K562 (cell line): ENCODE data around the gene NME4. TPM values are rescaled to one million over a fixed set of nuclear protein-coding genes. Genes with fewer than 3 reads are reported as not detected.
"Not testable (repeated sequence)": the region's sequence is repeated elsewhere in the genome, so short reads cannot be mapped to it uniquely, and the experiment has no call there.

Experiments
- ATAC-seq: fragments of 200-7000 bp; cut with Tn5 transposase; 3 replicates; pipeline ENCODE4 v1.9.1; 2020; ENCODE audit warnings: moderate library complexity
- BruUV-seq: library from RNA; stranded (reverse); fragments of 400-500 nt; replicated peaks from 2 replicates; lab custom pipeline; 2021; lab: Mats Ljungman, UMichigan
- CTCF ChIA-PET: fragments of 300-600 bp; formaldehyde crosslinking; extraction: SDS; loops from one replicate; lab custom pipeline; 2021; ENCODE audit warnings: low intra/inter-chr PET ratio; lab: Yijun Ruan, JAX
- POLR2A ChIA-PET: fragments of 300-600, 350-650 bp; sonication (Branson Sonifier 250); formaldehyde crosslinking; extraction: SDS; loops from one replicate; lab custom pipeline; 2021; ENCODE audit warnings: antibody characterized with exemption, inconsistent platforms; lab: Yijun Ruan, JAX
- DNase-seq, 4 experiments: peaks; one replicate each; pipeline versions ENCODE4 v3.0.0 to v3.0.0-alpha.2; 2011 to 2018; ENCODE audit warnings: low spot score in 3 of 4, mixed read lengths in 3 of 4; ENCODE audit errors: extremely low read depth in 1 of 4
- FAIRE-seq: peaks from 2 replicates; lab custom pipeline; 2011; peaks lifted over from hg19 to GRCh38; lab: Jason Lieb, UNC
- H2AFZ ChIP-seq: 2 replicates; pipeline ENCODE4 v1.6.0; 2011; ENCODE audit warnings: low read depth, low read length, control low read depth, inconsistent platforms
- H3K27ac ChIP-seq: fragments of 200-600 bp; 3 replicates; pipeline ENCODE4 v1.8.0; 2011; ENCODE audit warnings: low read depth, mild to moderate bottlenecking, control low read depth, inconsistent platforms, low read length, moderate library complexity, mixed read lengths; ENCODE audit errors: extremely low read depth
- H3K27me3 ChIP-seq, 2 experiments: fragments of 300-600 bp in 1 of 2; 2 replicates in 1 of 2; 3 replicates in 1 of 2; pipeline versions ENCODE4 v1.6.0 to v1.8.0; 2011; ENCODE audit warnings: inconsistent platforms in 2 of 2, low read length in 2 of 2, mild to moderate bottlenecking in 1 of 2, mixed read lengths in 1 of 2, moderate library complexity in 1 of 2; ENCODE audit not compliant: control insufficient read depth in 2 of 2, insufficient read depth in 2 of 2
- H3K36me3 ChIP-seq: fragments of 300-600 bp; 3 replicates; pipeline ENCODE4 v1.8.0; 2011; ENCODE audit warnings: mild to moderate bottlenecking, low read length, inconsistent platforms; ENCODE audit not compliant: control insufficient read depth, insufficient read depth
- H3K4me1 ChIP-seq, 2 experiments: fragments of 200-600 bp in 1 of 2; replicated peaks in 1 of 2; 2 replicates in 1 of 2; 3 replicates in 1 of 2; pipeline versions ENCODE4 v1.5.1 to v1.8.0; 2011; ENCODE audit warnings: inconsistent platforms in 2 of 2, low read length in 2 of 2, mild to moderate bottlenecking in 1 of 2, mixed read lengths in 1 of 2, moderate library complexity in 1 of 2; ENCODE audit not compliant: control insufficient read depth in 2 of 2, insufficient read depth in 2 of 2
- H3K4me2 ChIP-seq: 2 replicates; pipeline ENCODE4 v1.6.1; 2011; ENCODE audit warnings: low read length, control low read depth, inconsistent platforms, mixed read lengths; ENCODE audit not compliant: insufficient read depth
- H3K4me3 ChIP-seq: fragments of 200-600 bp; sonication (generic), shearing (Covaris generic); 2 replicates; pipeline ENCODE4 v1.5.1; 2016; ENCODE audit warnings: control low read depth, inconsistent platforms
- H3K79me2 ChIP-seq: fragments of 200-600 bp; 3 replicates; pipeline ENCODE4 v1.8.0; 2011; ENCODE audit warnings: low read length, inconsistent platforms; ENCODE audit not compliant: control insufficient read depth, insufficient read depth
- H3K9ac ChIP-seq, 2 experiments: 2 replicates each; pipeline versions ENCODE4 v1.6.0 to v1.6.1; 2011; ENCODE audit warnings: low read depth in 2 of 2, low read length in 2 of 2, control low read depth in 1 of 2, inconsistent platforms in 1 of 2, mild to moderate bottlenecking in 1 of 2, mixed read lengths in 1 of 2; ENCODE audit not compliant: insufficient read depth in 1 of 2
- H3K9me1 ChIP-seq: one replicate; pipeline ENCODE4 v1.6.0; 2011; ENCODE audit warnings: inconsistent platforms, mild to moderate bottlenecking, low read length, moderate library complexity; ENCODE audit not compliant: control insufficient read depth, insufficient read depth
- H3K9me3 ChIP-seq: replicated peaks from 2 replicates; pipeline ENCODE4 v1.5.1; 2011; ENCODE audit warnings: low read depth, low read length, inconsistent platforms; ENCODE audit not compliant: control insufficient read depth, insufficient read depth
- H4K20me1 ChIP-seq: replicated peaks from 2 replicates; pipeline ENCODE4 v1.6.1; 2011; ENCODE audit warnings: low read length, inconsistent platforms, mixed read lengths; ENCODE audit not compliant: control insufficient read depth, insufficient read depth
- E2F5 ChIP-seq: sonication (generic); formaldehyde crosslinking; IDR thresholded peaks from 2 replicates; pipeline ENCODE4 v1.8.0; 2022; ENCODE audit warnings: mild to moderate bottlenecking, missing genetic modification reagents
- HNRNPL ChIP-seq: fragments of 200-400 bp; formaldehyde crosslinking; IDR thresholded peaks from 2 replicates; pipeline ENCODE4 v1.6.1; 2017; ENCODE audit warnings: low read depth, mild to moderate bottlenecking, low read length
- RBFOX2 ChIP-seq: fragments of 200-400 bp; formaldehyde crosslinking; IDR thresholded peaks from 2 replicates; pipeline ENCODE4 v1.6.1; 2017; ENCODE audit warnings: low read depth, mild to moderate bottlenecking, low read length, moderate library complexity
- ZBTB7A ChIP-seq: IDR thresholded peaks from 2 replicates; pipeline ENCODE4 v1.6.1; 2011; ENCODE audit warnings: low read depth, mild to moderate bottlenecking, low read length, moderate library complexity, borderline replicate concordance; ENCODE audit not compliant: control insufficient read depth
- WGBS: fragments of 100-300 bp; shearing (Covaris generic); methylation state at CpG from one replicate; pipeline ENCODE4 v1.1.6; 2016; ENCODE audit warnings: low coverage, mixed read lengths; ENCODE audit not compliant: insufficient coverage; ENCODE audit errors: missing lambda C conversion rate; 5-methylcytosine and 5-hydroxymethylcytosine counted together
- in situ Hi-C: fragments of 300-500 bp; cut with MboI; formaldehyde crosslinking; loops from 4 replicates; pipeline ENCODE4 v1.15.0; 2018; ENCODE audit warnings: inconsistent platforms, mixed read lengths
- intact Hi-C: fragments of 100-400 bp; cut with micrococcal nuclease; formaldehyde crosslinking; loops from 2 replicates; pipeline ENCODE4 v1.14.2; 2022
- polyA plus RNA-seq, 8 experiments: library from polyadenylated mRNA; depleted of rRNA in 4 of 8; stranded (reverse) in 5 of 8; unstranded in 3 of 8; fragments of >200 nt; fragmentation: Nextera tagmentation in 2 of 8; fragmentation: Illumina TruSeq in 1 of 8; extraction: Ambion mirVana in 2 of 8; extraction: Trizol in 1 of 8; gene quantifications; 2 replicates each; pipeline versions ENCODE4 v1.2.1 to v1.2.3, GENCODE V29; 2011 to 2014; ENCODE audit warnings: inconsistent platforms in 1 of 8, missing spikeins in 1 of 8
- total RNA-seq, 7 experiments: library from RNA; depleted of rRNA in 6 of 7; stranded (reverse); fragments of >200 nt in 6 of 7; fragmentation: Illumina TruSeq in 2 of 7; extraction: Trizol in 2 of 7; gene quantifications; 2 replicates each; pipeline versions ENCODE4 v1.2.1 to v1.2.3, GENCODE V29; 2011 to 2021; ENCODE audit warnings: low replicate concordance in 1 of 7

The NME4 gene
- total and polyA plus RNA-seq, 9 of the 15 experiments (the other 6 are each of a cell fraction or from before 2014, with no cell fraction given) = 15.4 to 264 (median 139) TPM

GRCh38 chr16:378113-378820 is 18.7 kb upstream of the NME4 start:
- TF ChIP-seq HNRNPL (peak; percentile 85; the same call in 1 of the 2 replicates), RBFOX2 (peak; percentile 45)
- TF ChIP-seq, all 486 proteins: peak for 2; not testable (repeated sequence) for 484
- POLR2A ChIA-PET, H3K27me3 ChIP-seq, H3K4me3 ChIP-seq, H3K9ac ChIP-seq, H3K9me3 ChIP-seq, H2AFZ ChIP-seq, DNase-seq, CTCF ChIA-PET, H4K20me1 ChIP-seq, FAIRE-seq, H3K4me2 ChIP-seq, intact Hi-C loops, ATAC-seq, BruUV-seq, in situ Hi-C loops, H3K9me1 ChIP-seq, H3K27ac ChIP-seq: not testable (repeated sequence)
- peaks cover 0 to 60% of the 10 kb centered on the region in 2 experiments; a peak in 3 of 5 replicates for H3K4me1 ChIP-seq
- 89% methylated on average over 27 of the region's 36 CpGs for WGBS
- H3K79me2 ChIP-seq = peaks cover 33% of the 10 kb centered on the region
- H3K36me3 ChIP-seq = peaks cover 42% of the 10 kb centered on the region; the same call in 2 of the 3 replicates

DNA sequence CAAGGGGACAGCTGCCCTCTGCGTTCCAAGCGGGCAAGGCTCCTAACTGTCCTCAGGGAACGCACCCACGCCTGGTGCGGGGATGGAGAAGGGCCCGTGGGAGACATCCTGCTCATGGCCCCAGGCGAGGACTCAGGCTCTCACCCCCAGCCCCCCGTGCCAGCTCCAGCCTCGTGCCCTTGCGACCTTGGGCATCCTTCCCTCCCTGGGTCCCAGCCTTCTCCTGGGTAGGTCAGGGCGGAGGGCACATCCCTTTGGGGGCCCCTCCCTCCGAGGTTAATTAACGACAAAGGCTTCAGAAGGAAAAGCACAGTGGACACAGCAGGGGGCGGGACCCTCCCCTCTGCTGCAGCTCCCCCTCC is 18.2 kb upstream of the NME4 start:
- peak overlapping the region in 1 of 2 experiments; percentile 81; a peak in 1 of 4 replicates for H3K9ac ChIP-seq
- no peak overlapping the region for H3K4me3 ChIP-seq
- FAIRE-seq (no peak), DNase-seq (no peak), ATAC-seq (no peak)
- CTCF ChIA-PET = no interaction called here
- H2AFZ ChIP-seq = no peak overlapping the region
- no TSS peak for BruUV-seq
- H3K27me3 ChIP-seq = no peaks in the 10 kb centered on the region
- no peaks in the 10 kb centered on the region for H4K20me1 ChIP-seq
- peaks cover 37% of the 10 kb centered on the region; the same call in 2 of the 3 replicates for H3K36me3 ChIP-seq
- no peaks in the 10 kb centered on the region for H3K9me3 ChIP-seq
- H3K27ac ChIP-seq = no peak overlapping the region
- intact Hi-C loops = no loop called here
- 72% methylated on average over 11 of the region's 14 CpGs for WGBS
- no peaks in the 10 kb centered on the region for H3K9me1 ChIP-seq
- POLR2A ChIA-PET = no interaction called here
- TF ChIP-seq ZBTB7A = peak; percentile 39; the same call in 1 of the 2 replicates
- TF ChIP-seq RBFOX2 = peak; percentile 29
- no peak for TF ChIP-seq E2F5 (CRISPR knock-in tag)
- TF ChIP-seq, all 486 proteins: peak for 2
- Histone ChIP-seq H3K79me2 (peaks cover 33% of the 10 kb centered on the region), H3K4me2 (no peak overlapping the region), H3K4me1 (peaks cover 0 to 63% of the 10 kb centered on the region in 2 experiments; a peak in 3 of 5 replicates)
- in situ Hi-C loops = no loop called here
